CD4-positive, alpha-beta T cell (primary cell): Measurements from ENCODE around the gene CDKN2C. TPM values are rescaled to one million over a fixed set of nuclear protein-coding genes. Genes with fewer than 3 reads are reported as not detected.

Source experiments
- ATAC-seq: fragments of 200-7000 bp; cut with Tn5 transposase; one replicate; pipeline ENCODE4 v1.10.0; 2022; ENCODE audit warnings: mild to moderate bottlenecking; ENCODE audit not compliant: poor library complexity
- CTCF ChIA-PET: fragments of 350-600 bp; sonication (Branson Sonifier 250); formaldehyde crosslinking; loops from one replicate; lab custom pipeline; 2021; ENCODE audit warnings: antibody characterized with exemption, inconsistent platforms; lab: Charles Lee
- POLR2A ChIA-PET: fragments of 350-600 bp; sonication (Branson Sonifier 250); formaldehyde crosslinking; loops from one replicate; lab custom pipeline; 2021; ENCODE audit warnings: antibody characterized with exemption, inconsistent platforms; lab: Charles Lee
- DNase-seq, 14 experiments: peaks; one replicate each; pipeline ENCODE4 v3.0.0-alpha.2; 2013 to 2020; ENCODE audit warnings: mixed read lengths in 2 of 14
- H3K27ac ChIP-seq, 2 donors: one replicate each; pipeline versions ENCODE4 v1.5.1 to v1.7.0; 2013; ENCODE audit warnings: low read length in 2 of 2, low read depth in 1 of 2, mild to moderate bottlenecking in 1 of 2
- H3K27me3 ChIP-seq, 2 experiments: 1 replicate in 1 of 2; 2 replicates in 1 of 2; pipeline versions ENCODE4 v1.6.1 to v1.7.0; 2013; ENCODE audit warnings: low read length in 2 of 2, control low read depth in 1 of 2, mild to moderate bottlenecking in 1 of 2, moderate library complexity in 1 of 2; ENCODE audit not compliant: insufficient read depth in 2 of 2, control insufficient read depth in 1 of 2
- H3K36me3 ChIP-seq: one replicate; pipeline ENCODE4 v1.6.1; 2013; ENCODE audit warnings: low read length, control low read depth; ENCODE audit not compliant: insufficient read depth
- H3K4me1 ChIP-seq: one replicate; pipeline ENCODE4 v1.6.1; 2013; ENCODE audit warnings: low read length, control low read depth; ENCODE audit not compliant: insufficient read depth
- H3K4me3 ChIP-seq: one replicate; pipeline ENCODE4 v1.5.1; 2013; ENCODE audit warnings: mild to moderate bottlenecking, low read length, moderate library complexity
- H3K9me3 ChIP-seq, 2 experiments: 1 replicate in 1 of 2; 2 replicates in 1 of 2; pipeline versions ENCODE4 v1.6.1 to v1.7.0; 2013; ENCODE audit warnings: low read length in 2 of 2, mild to moderate bottlenecking in 2 of 2, control low read depth in 1 of 2, moderate library complexity in 1 of 2; ENCODE audit not compliant: control insufficient read depth in 1 of 2, insufficient read depth in 1 of 2
- H3K27ac Mint-ChIP-seq: one replicate; pipeline ENCODE4 v1.8.0; 2020; ENCODE audit warnings: mixed read lengths
- H3K27me3 Mint-ChIP-seq: one replicate; pipeline ENCODE4 v1.8.0; 2021; ENCODE audit warnings: mixed read lengths
- H3K36me3 Mint-ChIP-seq: one replicate; pipeline ENCODE4 v1.8.0; 2021; ENCODE audit warnings: low read depth, mixed read lengths
- H3K4me1 Mint-ChIP-seq: one replicate; pipeline ENCODE4 v1.8.0; 2021; ENCODE audit warnings: low read depth, mixed read lengths
- H3K4me3 Mint-ChIP-seq: one replicate; pipeline ENCODE4 v1.8.0; 2020; ENCODE audit warnings: mild to moderate bottlenecking, mixed read lengths
- H3K9me3 Mint-ChIP-seq: one replicate; pipeline ENCODE4 v1.8.0; 2020; ENCODE audit warnings: mixed read lengths
- CTCF ChIP-seq: fragments of 200-600 bp; IDR thresholded peaks from one replicate; pipeline ENCODE4 v1.8.0; 2022; ENCODE audit warnings: antibody characterized with exemption, mild to moderate bottlenecking
- intact Hi-C, 2 experiments: fragments of 100-400 bp; cut with DNase I in 1 of 2; cut with micrococcal nuclease in 1 of 2; formaldehyde crosslinking; loops; one replicate each; pipeline versions ENCODE4 v1.15.1 to v1.9.0; 2023 to 2025; cut with DNase I, micrococcal nuclease
- total RNA-seq, 174 experiments: library from RNA in 2 of 174; stranded (reverse) in 2 of 174; gene quantifications; one replicate each; pipeline ENCODE4 v1.2.3 and lab custom pipeline; 2021 to 2026

CDKN2C gene
- total RNA-seq, 2 experiments from 2014 or later = 4.3 to 4.9 TPM

DNA sequence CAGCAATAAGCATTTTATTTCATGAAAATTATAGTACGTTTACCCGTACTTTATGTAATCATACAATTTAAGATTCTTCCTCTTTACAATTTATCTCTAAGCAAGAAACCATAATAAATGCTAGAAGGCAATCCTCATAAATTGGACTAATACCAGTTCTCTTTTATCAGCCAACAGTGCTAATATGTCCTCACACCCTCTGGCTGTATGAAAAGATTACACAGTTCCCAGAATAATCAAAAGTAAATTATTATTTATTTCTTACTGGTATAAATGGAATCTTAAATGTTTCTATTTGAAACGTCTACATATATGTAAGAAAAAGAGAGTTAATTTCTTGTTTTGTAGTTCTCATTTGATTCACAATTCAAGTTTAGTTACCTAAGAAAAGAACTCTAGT lies 3.1 kb upstream of the CDKN2C start:
- Mint-ChIP-seq H3K27ac (peak overlapping the region; percentile 89), H3K27me3 (no peaks in the 10 kb centered on the region), H3K4me3 (peak overlapping the region; percentile 100), H3K9me3 (no peaks in the 10 kb centered on the region), H3K36me3 (peaks cover 20% of the 10 kb centered on the region), H3K4me1 (peaks cover 26% of the 10 kb centered on the region)
- Histone ChIP-seq H3K9me3 (no peaks in the 10 kb centered on the region), H3K36me3 (no peaks in the 10 kb centered on the region), H3K27me3 (no peaks in the 10 kb centered on the region), H3K27ac (no peak overlapping the region), H3K4me3 (no peak overlapping the region), H3K4me1 (peaks cover 19% of the 10 kb centered on the region)
- CTCF ChIA-PET = no interaction called here
- ATAC-seq = no peak
- no peak for DNase-seq
- no peak for TF ChIP-seq CTCF
- POLR2A ChIA-PET = interaction anchor here (3.9 kb wide), 1 partner anchor 11 kb away, joined by 82 read pairs; no protein-coding TSS in a partner anchor
- intact Hi-C loops = loop anchor here (5.0 to 10.0 kb wide), 5 partner anchors 35 to 1398 kb away; partner anchors contain the start of genes CC2D1B (in 1 of the 2), KTI12 (in 1 of the 2) and RNF11 (in 1 of the 2)

DNA sequence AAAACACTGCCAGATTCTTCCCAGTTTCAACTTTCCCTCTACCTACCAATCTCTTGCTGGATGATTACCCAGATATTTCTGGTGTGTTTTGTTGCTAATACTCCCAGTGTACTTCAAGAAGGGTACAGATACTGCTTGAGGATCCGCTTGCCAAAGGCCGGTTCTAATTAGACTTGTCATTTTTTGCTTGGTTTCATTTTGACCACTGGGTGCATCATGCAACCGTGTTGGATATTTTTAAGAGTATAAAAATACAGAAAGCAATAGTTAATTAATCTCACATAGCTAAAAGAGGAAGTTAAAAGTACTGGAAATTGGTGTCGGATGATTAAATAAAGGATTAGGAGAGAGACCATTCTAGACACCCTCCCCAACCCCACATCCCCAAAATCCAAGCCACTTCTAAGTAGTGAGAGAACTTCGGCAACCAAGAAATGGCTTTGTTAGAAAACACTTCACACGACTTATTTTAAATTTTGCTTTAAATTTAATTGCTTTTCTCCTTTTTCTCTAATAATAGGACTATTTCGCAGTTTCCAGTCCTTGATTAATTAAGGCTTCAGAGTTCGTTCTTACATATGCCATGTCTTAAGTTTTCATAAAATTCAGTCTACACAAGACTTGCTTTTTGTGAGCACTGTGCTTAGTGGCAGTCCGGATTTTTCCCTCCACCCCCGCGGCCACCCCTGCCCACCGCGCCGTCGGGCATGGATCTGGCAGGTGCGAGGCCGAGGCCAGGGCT lies 2.5 kb upstream of the CDKN2C start:
- peaks cover 26% of the 10 kb centered on the region for H3K4me1 Mint-ChIP-seq
- H3K36me3 Mint-ChIP-seq = peaks cover 20% of the 10 kb centered on the region
- Histone ChIP-seq H3K4me3 (peak overlapping the region; percentile 90), H3K4me1 (peaks cover 19% of the 10 kb centered on the region), H3K27ac (peak overlapping the region; percentile 82 to 89), H3K27me3 (no peaks in the 10 kb centered on the region), H3K9me3 (no peaks in the 10 kb centered on the region), H3K36me3 (no peaks in the 10 kb centered on the region)
- intact Hi-C loops = loop anchor here (1.0 to 10.0 kb wide), 7 partner anchors 7 to 1397 kb away; partner anchors contain the start of genes FAF1 (in 2 of the 2), CC2D1B (in 1 of the 2), KTI12 (in 1 of the 2) and RNF11 (in 1 of the 2)
- peak; percentile 46 for TF ChIP-seq CTCF
- DNase-seq (no peak), ATAC-seq (no peak)
- H3K9me3 Mint-ChIP-seq = no peaks in the 10 kb centered on the region
- peak overlapping the region; percentile 89 for H3K27ac Mint-ChIP-seq
- no peaks in the 10 kb centered on the region for H3K27me3 Mint-ChIP-seq
- CTCF ChIA-PET = interaction anchor here (0.6 to 4.8 kb wide), 5 partner anchors 8 to 911 kb away, joined by 3 to 23 read pairs (median 5); partner anchors contain the start of gene FAF1
- peak overlapping the region; percentile 100 for H3K4me3 Mint-ChIP-seq
- POLR2A ChIA-PET = interaction anchor here (2.0 to 4.0 kb wide), 4 partner anchors 7 to 268 kb away, joined by 7 to 108 read pairs (median 51); partner anchors contain the start of genes FAF1 and RNF11

GRCh38 chr1:50968158-50968820 lies 1.8 kb upstream of the CDKN2C start:
- POLR2A ChIA-PET = interaction anchor here (0.6 to 4.0 kb wide), 7 partner anchors 8 to 268 kb away, joined by 3 to 108 read pairs (median 10); partner anchors contain the start of genes FAF1 and RNF11
- CTCF ChIA-PET = interaction anchor here (0.6 to 4.8 kb wide), 6 partner anchors 9 to 911 kb away, joined by 3 to 23 read pairs (median 8); partner anchors contain the start of gene FAF1
- intact Hi-C loops = loop anchor here (1.0 to 10.0 kb wide), 7 partner anchors 8 to 1397 kb away; partner anchors contain the start of genes FAF1 (in 2 of the 2), CC2D1B (in 1 of the 2), KTI12 (in 1 of the 2) and RNF11 (in 1 of the 2)
- no peaks in the 10 kb centered on the region for H3K9me3 Mint-ChIP-seq
- no peaks in the 10 kb centered on the region for H3K9me3 ChIP-seq
- H3K4me3 Mint-ChIP-seq = peak overlapping the region; percentile 100
- peaks cover 26% of the 10 kb centered on the region for H3K4me1 Mint-ChIP-seq
- no peaks in the 10 kb centered on the region for H3K27me3 ChIP-seq
- H3K4me1 ChIP-seq = peaks cover 19% of the 10 kb centered on the region
- no peaks in the 10 kb centered on the region for H3K36me3 ChIP-seq
- DNase-seq (peak; percentile 59 to 94 (median 76)), ATAC-seq (peak; percentile 80)
- H3K27ac ChIP-seq = peak overlapping the region; percentile 82 to 89
- H3K27ac Mint-ChIP-seq = peak overlapping the region; percentile 89
- TF ChIP-seq CTCF = peak; percentile 39
- H3K4me3 ChIP-seq = peak overlapping the region; percentile 90
- H3K27me3 Mint-ChIP-seq = no peaks in the 10 kb centered on the region
- peaks cover 20% of the 10 kb centered on the region for H3K36me3 Mint-ChIP-seq
